GM19238 (cell line): ENCODE data around the gene KCNAB1.
"Not testable (repeated sequence)": the region's sequence is repeated elsewhere in the genome, so short reads cannot be mapped to it uniquely, and the experiment has no call there.

Experiments
- DNase-seq: peaks from one replicate; pipeline ENCODE4 v3.0.0; 2011; ENCODE audit warnings: low spot score; ENCODE audit not compliant: insufficient read length

The KCNAB1 gene

DNA sequence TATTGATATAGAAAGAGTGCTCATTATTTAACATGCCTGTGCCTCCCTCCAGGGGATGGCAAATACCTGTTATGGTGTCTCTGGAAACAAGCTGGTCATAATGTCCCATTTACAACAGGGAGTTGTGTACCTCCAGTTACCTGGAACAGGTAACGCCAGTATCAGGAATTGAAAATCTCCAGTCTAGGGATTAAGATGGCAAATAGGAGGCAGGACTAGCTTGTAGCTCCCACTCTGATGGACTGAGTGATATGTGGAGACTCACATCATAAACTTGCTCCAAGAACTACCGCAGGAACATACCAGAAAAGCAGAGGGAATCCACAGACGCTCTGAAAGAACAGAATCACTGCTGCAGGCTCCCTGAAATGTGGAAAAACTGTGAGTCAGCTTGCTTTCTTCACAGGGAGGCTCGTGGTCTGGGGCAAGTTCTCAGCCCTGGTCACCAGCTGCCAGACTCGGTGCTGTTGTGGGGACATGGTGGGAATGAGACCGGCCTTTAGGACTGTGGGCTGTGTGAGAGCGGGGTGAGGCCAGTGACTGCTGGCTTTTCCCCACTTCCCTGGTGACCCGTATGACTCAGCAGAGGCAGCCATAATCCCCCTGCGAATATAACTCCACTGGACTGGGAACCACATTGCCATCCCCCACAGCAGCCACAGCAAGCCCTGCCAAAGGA is 97.4 kb downstream of the KCNAB1 start:
- no peak for DNase-seq

DNA sequence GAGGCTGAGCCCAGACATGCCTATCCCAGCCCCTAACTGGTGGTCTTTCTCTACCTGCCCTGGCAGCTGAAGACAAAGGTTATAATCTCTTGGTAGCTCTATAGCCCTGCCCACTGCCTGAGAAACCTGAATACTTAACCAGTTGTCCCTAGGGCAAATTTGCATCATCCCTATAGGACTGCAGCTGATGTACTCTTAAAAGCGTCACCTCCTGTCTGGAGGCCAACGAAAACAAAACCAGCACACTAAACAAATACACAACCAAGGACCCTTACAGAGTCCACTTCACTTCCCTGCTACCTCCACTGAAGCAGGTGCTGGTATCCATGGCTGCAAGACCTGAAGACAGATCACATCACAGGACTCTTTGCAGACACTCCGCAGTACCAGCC is 98.0 kb downstream of the KCNAB1 start:
- no peak for DNase-seq

DNA sequence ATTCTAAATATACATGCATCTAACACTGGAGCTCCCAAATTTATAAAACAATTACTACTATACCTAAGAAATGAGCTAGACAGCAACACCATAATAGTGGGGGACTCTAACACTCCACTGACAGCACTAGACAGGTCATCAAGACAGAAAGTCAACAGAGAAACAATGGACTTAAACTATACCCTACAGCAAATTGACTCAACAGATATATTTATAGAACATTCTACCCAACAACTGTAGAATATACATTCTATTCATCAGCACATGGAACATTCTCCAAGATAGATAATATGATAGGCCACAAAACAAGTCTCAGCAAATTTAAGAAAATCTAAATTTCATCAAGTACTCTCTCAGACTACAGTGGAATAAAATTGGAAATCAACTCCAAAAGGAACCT is 102.0 kb downstream of the KCNAB1 start:
- DNase-seq: not testable (repeated sequence)

GRCh38 chr3:156224046-156224445 is 103.7 kb downstream of the KCNAB1 start:
- not testable (repeated sequence) for DNase-seq

GRCh38 chr3:156226676-156227420 is 106.5 kb downstream of the KCNAB1 start:
- DNase-seq: no peak

DNA sequence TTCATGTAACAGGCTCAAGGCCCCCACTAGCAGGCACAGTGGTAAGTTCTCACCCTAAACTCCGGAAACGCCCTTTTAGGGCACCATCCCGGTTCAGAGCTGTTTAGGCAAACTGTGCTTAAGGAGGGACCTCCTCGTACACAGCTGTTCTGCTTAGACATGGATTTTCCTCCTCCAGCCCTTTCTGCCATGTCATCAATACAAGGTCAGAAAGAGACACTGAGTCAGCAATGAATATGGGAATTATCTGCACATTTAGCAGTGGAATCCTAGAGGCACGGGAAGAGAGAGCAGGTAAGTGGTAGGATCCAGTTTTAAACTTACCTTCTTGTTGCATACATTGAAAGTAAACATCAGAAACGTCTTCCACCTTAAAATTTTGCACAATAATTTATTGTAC is 107.3 kb downstream of the KCNAB1 start:
- no peak for DNase-seq

DNA sequence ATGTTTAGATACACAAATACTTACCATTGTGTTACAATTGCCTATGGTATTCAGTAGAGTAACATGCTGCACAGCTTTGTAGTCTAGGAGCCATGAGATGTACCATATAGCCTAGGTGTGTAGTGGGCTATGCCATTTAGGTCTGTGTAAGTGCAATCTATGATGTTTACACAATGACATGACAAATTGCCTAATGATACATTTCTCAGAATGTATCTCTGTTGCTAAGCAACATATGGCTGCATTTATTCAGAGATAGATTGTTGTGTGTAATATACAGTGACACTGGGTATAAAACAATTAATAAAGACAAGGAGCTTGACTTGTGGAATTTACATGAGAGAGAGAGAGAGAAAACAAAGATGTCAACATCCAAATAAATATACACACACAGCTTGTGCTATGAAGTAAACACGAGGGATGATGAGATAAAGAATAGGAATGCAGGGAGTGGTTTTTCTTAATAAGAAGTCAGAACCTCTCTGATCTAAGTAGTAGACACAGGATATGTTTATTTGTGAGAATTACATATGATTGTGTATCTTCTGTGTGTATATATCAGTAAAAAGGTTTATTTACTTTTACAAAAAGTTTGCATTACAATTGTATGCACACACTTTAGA is 110.0 kb downstream of the KCNAB1 start:
- DNase-seq: no peak

DNA sequence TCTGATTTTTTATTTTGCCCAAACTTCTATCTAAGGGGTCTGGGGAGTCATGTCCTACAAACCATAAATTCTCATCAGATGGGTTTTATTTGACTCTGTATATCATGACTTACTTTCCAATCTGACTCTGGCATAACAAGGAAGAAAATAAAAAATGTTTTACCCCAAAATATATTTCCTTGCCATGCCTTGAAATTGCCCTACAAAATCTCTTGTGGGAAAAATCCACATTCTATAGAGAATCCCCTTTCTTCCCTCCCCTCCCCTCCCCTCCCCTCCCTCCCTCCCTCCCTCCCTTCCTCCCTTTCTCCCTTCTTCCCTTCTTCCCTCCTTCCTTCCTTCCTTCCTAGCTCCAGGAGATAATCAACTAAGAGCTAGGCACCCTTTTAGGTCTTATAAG is 110.8 kb downstream of the KCNAB1 start:
- not testable (repeated sequence) for DNase-seq

DNA sequence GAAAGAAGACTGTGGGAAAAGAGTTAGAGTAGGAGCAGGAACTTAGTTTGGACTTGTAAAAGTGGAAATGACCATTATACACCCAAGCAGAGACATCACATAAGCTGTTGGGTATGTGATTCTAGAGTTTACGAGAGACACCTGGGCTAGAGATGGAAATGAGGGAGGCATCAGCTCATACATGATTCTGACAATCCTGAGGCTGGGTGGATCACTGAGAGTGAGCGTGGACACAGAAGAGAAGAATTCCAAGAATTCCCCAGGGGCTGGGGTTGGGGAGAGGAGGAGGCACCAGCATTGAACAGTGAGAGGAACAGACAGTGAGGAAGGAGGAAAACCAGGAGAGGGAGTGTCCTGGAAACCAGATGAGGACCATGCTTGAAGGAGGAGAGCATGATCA is 113.5 kb downstream of the KCNAB1 start:
- no peak for DNase-seq

DNA sequence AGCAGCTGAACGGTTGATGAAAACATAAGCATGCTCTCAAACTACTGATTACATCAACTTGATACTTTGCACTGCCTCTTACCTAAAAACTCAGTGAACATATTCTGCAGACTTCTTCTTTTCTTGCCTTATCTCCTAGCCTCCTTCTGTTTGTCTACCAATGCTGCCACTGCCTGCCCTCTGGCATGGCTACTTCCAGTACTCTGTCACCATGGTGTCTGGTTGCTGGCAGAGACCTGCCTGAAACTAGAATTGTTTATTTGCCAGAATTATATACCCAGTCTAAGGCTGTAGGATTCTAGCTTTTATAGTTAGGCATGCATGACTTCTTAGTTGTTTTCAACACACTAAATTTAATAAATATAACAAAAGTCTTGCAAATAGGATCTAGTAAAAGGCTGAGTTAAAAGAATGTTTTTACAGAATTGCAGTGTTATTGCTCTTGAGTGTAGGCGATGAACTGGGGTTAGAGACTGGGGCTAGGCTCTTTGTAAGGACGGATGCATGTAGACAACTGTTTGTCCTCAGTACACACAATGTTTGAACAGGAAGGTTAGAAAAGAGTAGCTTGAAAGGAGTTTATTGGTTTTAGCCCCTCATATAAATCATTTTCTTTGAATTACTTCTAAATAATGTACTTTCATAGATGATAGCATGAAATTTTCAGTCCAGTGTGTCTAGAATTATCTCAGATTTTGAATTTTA is 116.3 kb downstream of the KCNAB1 start:
- no peak for DNase-seq

GRCh38 chr3:156240642-156241041 is 120.3 kb downstream of the KCNAB1 start:
- DNase-seq: no peak

DNA sequence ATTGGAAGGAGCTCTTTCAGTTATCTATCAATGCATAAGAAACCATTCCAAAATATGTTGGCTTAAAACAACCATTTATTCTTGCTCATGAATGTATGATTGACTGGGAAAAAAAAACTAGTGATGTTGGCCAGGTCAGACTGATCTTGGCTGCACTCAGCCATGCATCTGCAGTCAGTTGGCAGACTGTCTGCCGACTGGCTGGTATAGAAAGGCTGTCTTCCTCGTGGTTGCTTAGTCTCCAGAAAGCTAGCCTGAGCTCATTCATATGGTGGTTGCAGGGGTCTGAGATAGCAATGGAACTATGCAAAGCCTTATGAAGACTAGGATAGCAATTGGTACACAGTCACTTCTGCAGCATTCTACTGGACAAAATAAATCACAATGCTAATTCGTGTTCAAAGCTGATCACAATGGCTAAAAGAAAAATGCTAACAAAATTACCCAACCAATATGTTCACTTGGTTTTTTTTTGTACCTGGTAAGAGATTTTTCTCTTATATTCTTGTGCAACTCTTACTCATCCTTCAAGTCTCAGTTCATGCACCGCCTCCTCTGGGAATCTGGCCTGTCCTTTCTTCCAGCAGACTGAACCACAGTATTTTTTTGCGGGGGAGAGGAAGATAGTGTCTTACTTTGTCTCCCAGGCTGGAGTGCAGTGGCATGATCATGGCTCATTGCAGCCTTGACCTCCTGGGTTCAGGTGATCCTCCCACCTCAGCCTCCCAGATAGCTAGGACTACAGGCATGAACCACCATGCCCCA is 126.8 kb downstream of the KCNAB1 start:
- DNase-seq: no peak

GRCh38 chr3:156250550-156250949 is 130.2 kb downstream of the KCNAB1 start:
- no peak for DNase-seq

DNA sequence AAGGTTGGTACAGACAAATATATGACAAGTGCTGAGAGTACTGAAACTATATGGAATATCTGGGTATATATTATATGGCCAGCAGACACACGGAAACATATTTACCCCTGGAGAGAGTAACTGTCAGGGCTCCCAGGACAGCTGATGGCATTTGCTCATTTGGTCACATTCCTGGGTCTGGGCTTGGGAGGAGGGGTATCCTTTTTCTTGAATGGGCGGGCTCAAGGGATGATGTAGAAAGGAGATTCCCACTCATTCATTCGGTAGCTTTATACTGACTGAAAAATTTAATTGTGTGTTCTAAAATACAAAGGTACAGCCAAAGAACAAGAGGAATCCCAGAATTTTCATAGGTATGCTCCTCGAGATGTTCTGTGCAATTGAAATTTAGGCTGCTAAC is 131.0 kb downstream of the KCNAB1 start:
- no peak for DNase-seq

GRCh38 chr3:156252656-156253055 is 132.3 kb downstream of the KCNAB1 start:
- no peak for DNase-seq

- peak; percentile 2 for DNase-seq
Observed at GRCh38 chr3:156253150-156253549, 132.8 kb downstream of the KCNAB1 start.

DNA sequence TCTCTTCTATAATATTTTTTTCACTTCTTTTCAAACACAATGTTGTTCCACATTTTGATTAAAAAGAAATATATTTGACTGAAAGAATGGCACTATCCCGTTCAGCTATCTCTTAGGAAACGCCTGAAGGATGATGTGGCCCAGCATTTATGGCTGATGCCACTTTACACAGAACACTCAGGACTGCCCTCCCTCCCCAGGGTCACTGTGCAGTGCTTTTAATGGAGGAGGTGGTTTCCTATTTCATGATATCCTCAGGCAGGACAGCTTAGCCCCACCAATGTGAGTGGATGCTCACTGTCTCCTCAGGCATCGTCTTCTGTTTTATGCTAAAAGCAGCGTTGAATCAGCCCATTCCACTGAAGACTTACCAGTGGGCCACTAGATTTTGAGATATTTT is 135.9 kb downstream of the KCNAB1 start:
- DNase-seq: no peak

- DNase-seq: no peak
Observed at GRCh38 chr3:156256945-156257344, 136.6 kb downstream of the KCNAB1 start.

DNA sequence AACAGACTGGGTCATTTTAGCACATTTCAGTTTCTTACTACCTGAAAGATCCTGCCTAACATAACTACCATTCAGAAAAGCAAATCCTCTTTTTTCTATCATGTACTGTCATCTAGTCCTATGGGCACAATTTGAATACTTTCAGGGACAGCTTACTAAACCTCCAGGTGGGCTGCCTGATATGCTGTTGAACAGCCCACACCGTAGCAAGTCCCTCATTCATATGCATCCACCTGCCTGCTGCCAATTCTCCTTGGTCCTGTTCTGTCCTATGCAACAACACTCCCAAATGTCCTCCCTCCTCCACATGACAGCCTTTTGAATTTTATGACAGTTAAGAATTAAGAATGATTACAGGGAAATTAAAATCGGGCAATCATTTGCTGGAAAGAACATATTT is 137.9 kb downstream of the KCNAB1 start:
- no peak for DNase-seq

- DNase-seq: no peak
Observed at GRCh38 chr3:156259896-156260295, 139.5 kb downstream of the KCNAB1 start.

DNA sequence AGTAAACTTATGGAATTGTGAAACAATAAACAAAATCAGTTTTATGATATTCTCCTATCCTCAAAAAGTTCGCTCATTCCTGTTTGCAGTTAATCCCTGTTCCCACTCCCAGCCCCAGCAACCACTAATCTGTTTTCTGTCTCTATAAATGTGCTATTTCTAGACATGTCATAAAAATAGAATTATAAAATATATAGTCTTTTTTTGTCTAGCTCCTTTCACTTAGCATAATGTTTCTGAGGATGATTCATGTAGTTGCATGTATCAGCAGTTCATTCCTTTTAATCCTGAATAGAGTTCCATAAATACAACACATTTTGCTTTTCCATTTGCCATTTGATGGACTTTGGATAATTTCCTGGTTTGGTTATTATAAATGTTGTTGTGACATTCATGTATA is 140.0 kb downstream of the KCNAB1 start:
- DNase-seq: no peak
